ENCODE measurements around the gene HHIPL2.
"Not testable (repeated sequence)": the region's sequence is repeated elsewhere in the genome, so short reads cannot be mapped to it uniquely, and the experiment has no call there.

HHIPL2 gene

DNA sequence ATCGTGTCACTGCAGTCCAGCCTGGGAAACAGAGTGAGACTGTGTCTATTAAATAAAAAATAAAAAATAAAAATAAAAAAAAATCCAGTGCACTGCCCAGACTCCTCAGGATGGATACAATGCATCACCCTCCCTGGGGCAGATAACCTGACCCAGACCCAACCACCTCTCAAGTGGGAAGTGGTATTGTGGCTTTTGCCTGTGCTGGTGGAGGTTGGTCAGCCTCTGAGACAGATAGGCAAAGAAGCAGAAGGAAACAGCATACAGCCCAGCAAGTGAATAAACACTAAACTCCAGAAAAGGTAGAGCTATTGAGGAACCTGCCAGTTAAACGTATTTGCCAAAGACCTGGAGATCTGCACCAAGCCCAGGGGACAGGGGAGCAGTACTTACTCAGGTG, 22.0 kb downstream of the HHIPL2 start (continued):
- TF ChIP-seq, protein P1, sequence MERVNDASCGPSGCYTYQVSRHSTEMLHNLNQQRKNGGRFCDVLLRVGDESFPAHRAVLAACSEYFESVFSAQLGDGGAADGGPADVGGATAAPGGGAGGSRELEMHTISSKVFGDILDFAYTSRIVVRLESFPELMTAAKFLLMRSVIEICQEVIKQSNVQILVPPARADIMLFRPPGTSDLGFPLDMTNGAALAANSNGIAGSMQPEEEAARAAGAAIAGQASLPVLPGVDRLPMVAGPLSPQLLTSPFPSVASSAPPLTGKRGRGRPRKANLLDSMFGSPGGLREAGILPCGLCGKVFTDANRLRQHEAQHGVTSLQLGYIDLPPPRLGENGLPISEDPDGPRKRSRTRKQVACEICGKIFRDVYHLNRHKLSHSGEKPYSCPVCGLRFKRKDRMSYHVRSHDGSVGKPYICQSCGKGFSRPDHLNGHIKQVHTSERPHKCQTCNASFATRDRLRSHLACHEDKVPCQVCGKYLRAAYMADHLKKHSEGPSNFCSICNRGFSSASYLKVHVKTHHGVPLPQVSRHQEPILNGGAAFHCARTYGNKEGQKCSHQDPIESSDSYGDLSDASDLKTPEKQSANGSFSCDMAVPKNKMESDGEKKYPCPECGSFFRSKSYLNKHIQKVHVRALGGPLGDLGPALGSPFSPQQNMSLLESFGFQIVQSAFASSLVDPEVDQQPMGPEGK (CRISPR knock-in tag; IDR thresholded peaks at IDR 0.05; ENCODE audit: borderline replicate concordance), result no peak

DNA sequence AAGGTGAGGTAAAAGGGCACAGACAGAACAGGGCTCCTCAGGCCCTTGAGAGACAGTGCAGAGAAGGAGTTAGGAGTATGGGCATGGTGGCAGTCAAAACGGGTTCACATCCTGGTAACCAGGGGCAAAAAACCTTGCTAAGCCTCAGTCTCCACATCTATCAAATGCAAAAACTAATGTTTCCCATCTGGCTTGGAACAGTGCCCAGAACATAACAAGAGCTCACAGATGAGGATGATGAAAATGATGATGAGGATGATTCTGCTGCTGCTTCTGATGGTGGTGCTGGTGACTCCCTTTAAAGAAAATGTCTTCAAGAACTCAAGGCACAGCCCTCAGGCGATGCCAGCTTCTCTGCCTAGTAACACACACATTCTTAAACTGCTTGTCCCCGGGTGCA, 24.1 kb downstream of the HHIPL2 start:
- no peak; the same call in 1 of the 3 replicates for ATAC-seq
- no peak for TF ChIP-seq RARB (CRISPR knock-in tag; IDR thresholded peaks at IDR 0.05)
- no peak for TF ChIP-seq ZFP3 (CRISPR knock-in tag; IDR thresholded peaks at IDR 0.05)
- no peak for TF ChIP-seq BACH2 (CRISPR knock-in tag; IDR thresholded peaks at IDR 0.05; ENCODE audit: borderline replicate concordance)
- TF ChIP-seq, protein P2, sequence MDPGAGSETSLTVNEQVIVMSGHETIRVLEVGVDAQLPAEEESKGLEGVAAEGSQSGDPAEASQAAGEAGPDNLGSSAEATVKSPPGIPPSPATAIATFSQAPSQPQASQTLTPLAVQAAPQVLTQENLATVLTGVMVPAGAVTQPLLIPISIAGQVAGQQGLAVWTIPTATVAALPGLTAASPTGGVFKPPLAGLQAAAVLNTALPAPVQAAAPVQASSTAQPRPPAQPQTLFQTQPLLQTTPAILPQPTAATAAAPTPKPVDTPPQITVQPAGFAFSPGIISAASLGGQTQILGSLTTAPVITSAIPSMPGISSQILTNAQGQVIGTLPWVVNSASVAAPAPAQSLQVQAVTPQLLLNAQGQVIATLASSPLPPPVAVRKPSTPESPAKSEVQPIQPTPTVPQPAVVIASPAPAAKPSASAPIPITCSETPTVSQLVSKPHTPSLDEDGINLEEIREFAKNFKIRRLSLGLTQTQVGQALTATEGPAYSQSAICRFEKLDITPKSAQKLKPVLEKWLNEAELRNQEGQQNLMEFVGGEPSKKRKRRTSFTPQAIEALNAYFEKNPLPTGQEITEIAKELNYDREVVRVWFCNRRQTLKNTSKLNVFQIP (CRISPR knock-in tag; IDR thresholded peaks at IDR 0.05; ENCODE audit: borderline replicate concordance, low read depth), result no peak
- TF ChIP-seq GLIS3 (CRISPR knock-in tag; IDR thresholded peaks at IDR 0.05), result no peak
- TF ChIP-seq, protein P3, sequence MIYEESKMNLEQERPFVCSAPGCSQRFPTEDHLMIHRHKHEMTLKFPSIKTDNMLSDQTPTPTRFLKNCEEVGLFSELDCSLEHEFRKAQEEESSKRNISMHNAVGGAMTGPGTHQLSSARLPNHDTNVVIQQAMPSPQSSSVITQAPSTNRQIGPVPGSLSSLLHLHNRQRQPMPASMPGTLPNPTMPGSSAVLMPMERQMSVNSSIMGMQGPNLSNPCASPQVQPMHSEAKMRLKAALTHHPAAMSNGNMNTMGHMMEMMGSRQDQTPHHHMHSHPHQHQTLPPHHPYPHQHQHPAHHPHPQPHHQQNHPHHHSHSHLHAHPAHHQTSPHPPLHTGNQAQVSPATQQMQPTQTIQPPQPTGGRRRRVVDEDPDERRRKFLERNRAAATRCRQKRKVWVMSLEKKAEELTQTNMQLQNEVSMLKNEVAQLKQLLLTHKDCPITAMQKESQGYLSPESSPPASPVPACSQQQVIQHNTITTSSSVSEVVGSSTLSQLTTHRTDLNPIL (CRISPR knock-in tag; IDR thresholded peaks at IDR 0.05; ENCODE audit: low read depth), result no peak
- TF ChIP-seq SNAI2 (CRISPR knock-in tag; IDR thresholded peaks at IDR 0.05), result no peak
- no peak for TF ChIP-seq ZNF565 (CRISPR knock-in tag; conservative IDR thresholded peaks at IDR 0.05; ENCODE audit: low read depth)
- TF ChIP-seq, protein P4, sequence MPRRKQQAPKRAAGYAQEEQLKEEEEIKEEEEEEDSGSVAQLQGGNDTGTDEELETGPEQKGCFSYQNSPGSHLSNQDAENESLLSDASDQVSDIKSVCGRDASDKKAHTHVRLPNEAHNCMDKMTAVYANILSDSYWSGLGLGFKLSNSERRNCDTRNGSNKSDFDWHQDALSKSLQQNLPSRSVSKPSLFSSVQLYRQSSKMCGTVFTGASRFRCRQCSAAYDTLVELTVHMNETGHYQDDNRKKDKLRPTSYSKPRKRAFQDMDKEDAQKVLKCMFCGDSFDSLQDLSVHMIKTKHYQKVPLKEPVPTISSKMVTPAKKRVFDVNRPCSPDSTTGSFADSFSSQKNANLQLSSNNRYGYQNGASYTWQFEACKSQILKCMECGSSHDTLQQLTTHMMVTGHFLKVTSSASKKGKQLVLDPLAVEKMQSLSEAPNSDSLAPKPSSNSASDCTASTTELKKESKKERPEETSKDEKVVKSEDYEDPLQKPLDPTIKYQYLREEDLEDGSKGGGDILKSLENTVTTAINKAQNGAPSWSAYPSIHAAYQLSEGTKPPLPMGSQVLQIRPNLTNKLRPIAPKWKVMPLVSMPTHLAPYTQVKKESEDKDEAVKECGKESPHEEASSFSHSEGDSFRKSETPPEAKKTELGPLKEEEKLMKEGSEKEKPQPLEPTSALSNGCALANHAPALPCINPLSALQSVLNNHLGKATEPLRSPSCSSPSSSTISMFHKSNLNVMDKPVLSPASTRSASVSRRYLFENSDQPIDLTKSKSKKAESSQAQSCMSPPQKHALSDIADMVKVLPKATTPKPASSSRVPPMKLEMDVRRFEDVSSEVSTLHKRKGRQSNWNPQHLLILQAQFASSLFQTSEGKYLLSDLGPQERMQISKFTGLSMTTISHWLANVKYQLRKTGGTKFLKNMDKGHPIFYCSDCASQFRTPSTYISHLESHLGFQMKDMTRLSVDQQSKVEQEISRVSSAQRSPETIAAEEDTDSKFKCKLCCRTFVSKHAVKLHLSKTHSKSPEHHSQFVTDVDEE (CRISPR knock-in tag; IDR thresholded peaks at IDR 0.05), result no peak
- TF ChIP-seq CSDC2 (CRISPR knock-in tag; IDR thresholded peaks at IDR 0.05), result no peak
- no peak for TF ChIP-seq ZFP30 (CRISPR knock-in tag; IDR thresholded peaks at IDR 0.05)
- no peak for TF ChIP-seq OSR1 (CRISPR knock-in tag; IDR thresholded peaks at IDR 0.05)

DNA sequence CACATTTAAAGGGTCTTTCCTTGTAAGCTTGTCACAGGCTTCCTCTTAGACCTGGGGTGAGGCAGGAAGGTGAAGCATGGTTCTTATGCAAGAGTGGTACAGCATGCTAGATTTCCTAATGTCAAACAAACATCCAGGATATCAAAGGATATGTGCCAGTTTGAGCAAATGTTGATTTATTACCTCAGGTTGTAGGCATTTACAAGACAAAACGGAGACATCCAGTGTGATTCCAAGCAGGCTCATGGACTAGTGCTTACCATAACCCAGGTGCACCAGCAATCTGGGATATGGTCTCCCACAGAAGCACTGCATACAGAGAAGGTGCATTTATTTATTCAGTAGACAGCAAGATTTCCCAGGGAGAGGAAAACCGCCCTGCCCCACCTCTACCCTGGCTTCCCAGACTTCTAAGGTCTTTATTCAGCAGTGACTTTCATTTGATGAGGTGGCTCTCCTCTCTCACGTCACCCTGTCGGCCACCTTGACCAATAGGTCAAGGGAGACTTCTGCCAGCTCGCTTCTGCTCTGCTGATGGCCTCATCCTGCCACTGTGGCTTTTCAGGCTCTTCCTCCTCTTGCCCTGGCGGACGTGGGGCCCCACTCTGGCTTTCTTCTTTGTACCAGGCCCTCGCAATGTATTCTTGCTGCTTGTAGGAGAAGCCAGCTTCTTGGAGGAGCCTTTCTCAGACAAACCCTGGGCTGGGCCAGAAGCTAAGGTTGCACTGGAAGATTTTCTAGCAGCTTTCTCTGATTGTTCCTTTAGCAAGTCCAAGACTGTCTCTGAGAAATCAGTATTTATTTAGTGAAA, 25.6 kb downstream of the HHIPL2 start:
- no peak for ATAC-seq
- TF ChIP-seq, protein P1 (CRISPR knock-in tag; IDR thresholded peaks at IDR 0.05; ENCODE audit: borderline replicate concordance), result no peak
- TF ChIP-seq ZFP3 (CRISPR knock-in tag; IDR thresholded peaks at IDR 0.05), result no peak
- TF ChIP-seq ZNF565 (CRISPR knock-in tag; conservative IDR thresholded peaks at IDR 0.05; ENCODE audit: low read depth), result no peak
- no peak for TF ChIP-seq ZC3H10 (CRISPR knock-in tag; IDR thresholded peaks at IDR 0.05)

DNA sequence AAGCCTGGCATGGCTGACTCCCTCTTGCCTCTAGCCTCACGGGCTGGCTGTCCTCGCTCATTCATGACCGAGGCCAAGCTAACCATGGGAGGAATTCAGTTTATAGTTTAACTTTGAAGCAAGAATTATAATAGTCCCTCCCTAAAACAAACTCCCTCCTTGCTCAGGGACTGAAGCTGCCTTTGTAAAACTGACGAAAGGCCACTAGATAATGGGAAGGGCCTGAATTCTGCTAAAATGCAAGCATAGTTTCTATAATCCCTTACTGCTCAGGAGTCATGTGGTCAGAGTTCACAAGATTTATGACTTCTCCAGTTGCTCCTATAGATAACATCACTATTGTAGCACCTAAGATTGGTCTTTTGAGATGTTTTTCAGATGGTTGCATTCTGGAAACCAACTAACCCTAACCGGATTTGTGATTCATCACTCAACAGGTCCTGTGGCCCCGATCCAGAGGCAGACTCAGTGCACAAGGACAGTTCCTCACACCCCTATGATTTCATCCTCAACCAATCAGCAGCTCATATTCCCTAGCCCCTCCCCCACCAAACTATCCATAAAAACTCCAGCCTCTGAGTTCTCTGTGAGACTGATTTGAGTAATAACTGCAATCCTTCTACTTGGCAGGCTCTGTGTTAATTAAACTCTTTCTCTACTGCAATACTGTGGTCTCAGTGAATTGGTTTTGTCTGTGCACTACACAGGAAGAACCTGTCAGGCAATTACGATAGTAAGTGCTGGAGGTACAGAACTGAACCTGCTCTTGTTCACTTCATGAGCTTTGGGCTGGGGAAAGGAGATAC, 26.4 kb downstream of the HHIPL2 start:
- TF ChIP-seq ZFP3 (CRISPR knock-in tag; IDR thresholded peaks at IDR 0.05) (no peak), SNAI2 (CRISPR knock-in tag; IDR thresholded peaks at IDR 0.05) (no peak), GLIS3 (CRISPR knock-in tag; IDR thresholded peaks at IDR 0.05) (no peak)
- TF ChIP-seq, protein P4 (CRISPR knock-in tag; IDR thresholded peaks at IDR 0.05), result no peak
- ATAC-seq, result no peak

DNA sequence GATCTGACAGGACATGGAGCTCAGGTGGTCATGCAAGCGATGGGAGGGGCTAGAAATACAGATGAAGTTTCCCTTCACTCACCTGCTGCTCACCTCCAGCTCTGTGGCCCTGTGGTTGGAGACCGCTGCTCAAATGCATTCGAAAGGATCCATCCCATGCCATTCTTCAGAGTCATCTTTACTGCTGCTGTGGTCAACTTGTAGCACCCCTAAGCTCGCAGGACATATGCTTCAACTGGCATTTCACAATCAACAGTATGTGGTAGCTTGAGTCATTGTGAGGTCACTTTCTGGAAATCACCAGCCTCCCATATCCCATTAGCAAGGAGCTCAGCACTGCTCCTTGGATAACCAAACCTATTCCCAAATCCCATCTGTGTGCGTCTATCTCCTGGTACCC, 58.4 kb downstream of the HHIPL2 start:
- not testable (repeated sequence) for ATAC-seq

DNA sequence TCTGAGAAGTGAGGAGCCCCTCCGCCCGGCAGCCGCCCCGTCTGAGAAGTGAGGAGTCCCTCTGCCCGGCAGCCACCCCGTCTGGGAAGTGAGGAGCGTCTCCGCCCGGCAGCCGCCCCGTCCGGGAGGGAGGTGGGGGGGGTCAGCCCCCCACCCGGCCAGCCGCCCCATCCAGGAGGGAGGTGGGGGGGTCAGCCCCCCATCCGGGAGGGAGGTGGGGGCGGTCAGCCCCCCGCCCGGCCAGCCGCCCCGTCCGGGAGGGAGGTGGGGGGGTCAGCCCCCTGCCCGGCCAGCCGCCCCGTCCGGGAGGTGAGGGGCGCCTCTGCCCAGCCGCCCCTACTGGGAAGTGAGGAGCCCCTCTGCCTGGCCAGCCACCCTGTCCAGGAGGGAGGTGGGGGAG, 60.1 kb downstream of the HHIPL2 start:
- ATAC-seq, result not testable (repeated sequence)

DNA sequence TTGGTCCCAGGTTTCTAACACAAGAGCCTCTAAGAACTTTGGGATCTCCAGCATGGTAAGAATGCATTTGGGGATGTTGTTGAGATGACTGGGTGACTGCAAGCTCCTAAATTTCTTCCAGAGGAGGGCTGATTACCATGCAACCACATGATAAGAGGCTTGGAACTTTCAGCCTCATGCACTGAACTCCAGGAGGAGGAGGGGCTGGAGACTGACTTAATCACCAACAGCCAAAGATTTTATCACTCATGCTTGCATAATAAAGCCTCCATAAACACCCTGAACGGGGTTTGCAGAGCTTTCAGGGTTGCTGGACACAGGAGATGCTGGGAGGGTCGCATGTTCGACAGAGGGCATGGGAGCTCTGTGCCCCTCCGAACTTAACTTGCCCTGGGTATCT, 63.9 kb downstream of the HHIPL2 start:
- not testable (repeated sequence) for ATAC-seq

DNA sequence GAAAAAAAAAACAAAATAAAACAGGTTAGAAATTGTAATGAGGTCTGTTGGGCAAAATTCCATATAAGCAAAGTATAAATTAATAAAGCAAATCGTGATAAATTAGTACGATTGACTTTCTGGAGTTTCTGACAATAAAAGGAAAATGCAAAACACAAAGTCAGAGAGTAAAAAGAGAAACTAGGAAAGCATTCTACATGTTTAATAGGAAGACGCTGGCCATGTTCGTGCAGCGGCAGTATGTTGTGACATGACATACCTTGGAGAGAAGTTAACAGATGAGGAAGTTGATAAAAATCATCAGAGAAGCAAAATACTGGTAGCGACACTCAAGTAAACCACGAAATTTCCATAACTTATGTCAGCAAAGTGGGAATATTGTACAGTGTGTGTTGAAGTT, 68.3 kb downstream of the HHIPL2 start:
- not testable (repeated sequence) for ATAC-seq

All from SK-N-SH treated with all-trans-retinoic acid at 6 μM for 48 hours (cell line).